ENCODE results near the gene PPP1R12B. TPM values are rescaled to one million over a fixed set of nuclear protein-coding genes. Genes with fewer than 3 reads are reported as not detected.
"Not testable (repeated sequence)": the region's sequence is repeated elsewhere in the genome, so short reads cannot be mapped to it uniquely, and the experiment has no call there.

Gene PPP1R12B
- total RNA-seq, 1 donor from 2014 or later: 44.9 TPM

GRCh38 chr1:202452508-202452907, 104.0 kb downstream of the PPP1R12B start:
- H3K9me3 Mint-ChIP-seq (ENCODE audit: low read depth): no peaks in the 10 kb centered on the region
- no peak for TF ChIP-seq CTCF (IDR thresholded peaks at IDR 0.05; ENCODE audit: unreplicated experiment)
- no peak overlapping the region for H3K4me3 Mint-ChIP-seq (ENCODE audit: low read depth)
- H3K4me1 Mint-ChIP-seq (ENCODE audit: low read depth): peaks cover 2% of the 10 kb centered on the region
- no peak overlapping the region for H3K27ac Mint-ChIP-seq
- peaks cover 28% of the 10 kb centered on the region for H3K36me3 Mint-ChIP-seq (ENCODE audit: insufficient read depth)
- DNase-seq (ENCODE audit: low spot score, unreplicated experiment): no peak
- H3K27me3 Mint-ChIP-seq: no peaks in the 10 kb centered on the region

- peak overlapping the region; percentile 29 for H3K27ac Mint-ChIP-seq
- not testable (repeated sequence) for H3K9me3 Mint-ChIP-seq (ENCODE audit: low read depth); H3K27me3 Mint-ChIP-seq; DNase-seq (ENCODE audit: low spot score, unreplicated experiment); H3K4me3 Mint-ChIP-seq (ENCODE audit: low read depth)
- peaks cover 15% of the 10 kb centered on the region for H3K4me1 Mint-ChIP-seq (ENCODE audit: low read depth)
- peaks cover 12% of the 10 kb centered on the region for H3K36me3 Mint-ChIP-seq (ENCODE audit: insufficient read depth)
Observed at GRCh38 chr1:202456372-202457169, 108.1 kb downstream of the PPP1R12B start.

- H3K36me3 Mint-ChIP-seq (ENCODE audit: insufficient read depth); H3K4me3 Mint-ChIP-seq (ENCODE audit: low read depth); H3K9me3 Mint-ChIP-seq (ENCODE audit: low read depth); H3K27me3 Mint-ChIP-seq; H3K27ac Mint-ChIP-seq; DNase-seq (ENCODE audit: low spot score, unreplicated experiment): not testable (repeated sequence)
- H3K4me1 Mint-ChIP-seq (ENCODE audit: low read depth): peaks cover 32% of the 10 kb centered on the region
Observed at GRCh38 chr1:202458651-202459050, 110.2 kb downstream of the PPP1R12B start.

- not testable (repeated sequence) for H3K36me3 Mint-ChIP-seq (ENCODE audit: insufficient read depth); H3K27me3 Mint-ChIP-seq; DNase-seq (ENCODE audit: low spot score, unreplicated experiment); H3K9me3 Mint-ChIP-seq (ENCODE audit: low read depth); H3K4me3 Mint-ChIP-seq (ENCODE audit: low read depth); H3K27ac Mint-ChIP-seq
- peaks cover 38% of the 10 kb centered on the region for H3K4me1 Mint-ChIP-seq (ENCODE audit: low read depth)
Observed at GRCh38 chr1:202459470-202460142, 111.1 kb downstream of the PPP1R12B start.

GRCh38 chr1:202460143-202460495, 111.6 kb downstream of the PPP1R12B start:
- H3K4me3 Mint-ChIP-seq (ENCODE audit: low read depth); H3K9me3 Mint-ChIP-seq (ENCODE audit: low read depth); DNase-seq (ENCODE audit: low spot score, unreplicated experiment); H3K27ac Mint-ChIP-seq; H3K36me3 Mint-ChIP-seq (ENCODE audit: insufficient read depth); H3K27me3 Mint-ChIP-seq: not testable (repeated sequence)
- H3K4me1 Mint-ChIP-seq (ENCODE audit: low read depth): peaks cover 41% of the 10 kb centered on the region

GRCh38 chr1:202462342-202463076, 114.0 kb downstream of the PPP1R12B start:
- peaks cover 55% of the 10 kb centered on the region for H3K4me1 Mint-ChIP-seq (ENCODE audit: low read depth)
- H3K9me3 Mint-ChIP-seq (ENCODE audit: low read depth): no peaks in the 10 kb centered on the region
- H3K27ac Mint-ChIP-seq: peak overlapping the region; percentile 93
- peak overlapping the region; percentile 33 for H3K4me3 Mint-ChIP-seq (ENCODE audit: low read depth)
- no peaks in the 10 kb centered on the region for H3K36me3 Mint-ChIP-seq (ENCODE audit: insufficient read depth)
- no peaks in the 10 kb centered on the region for H3K27me3 Mint-ChIP-seq
- DNase-seq (ENCODE audit: low spot score, unreplicated experiment): no peak
- TF ChIP-seq CTCF (IDR thresholded peaks at IDR 0.05; ENCODE audit: unreplicated experiment): no peak

- peak; percentile 67 for TF ChIP-seq CTCF (IDR thresholded peaks at IDR 0.05; ENCODE audit: unreplicated experiment)
- Mint-ChIP-seq H3K27ac (peak overlapping the region; percentile 54), H3K4me3 (ENCODE audit: low read depth) (peak overlapping the region; percentile 46), H3K4me1 (ENCODE audit: low read depth) (peaks cover 51% of the 10 kb centered on the region)
- H3K36me3 Mint-ChIP-seq (ENCODE audit: insufficient read depth); H3K9me3 Mint-ChIP-seq (ENCODE audit: low read depth); H3K27me3 Mint-ChIP-seq; DNase-seq (ENCODE audit: low spot score, unreplicated experiment): not testable (repeated sequence)
Observed at GRCh38 chr1:202464153-202464742, 115.7 kb downstream of the PPP1R12B start.

GRCh38 chr1:202465644-202466270, 117.3 kb downstream of the PPP1R12B start:
- DNase-seq (ENCODE audit: low spot score, unreplicated experiment); H3K27me3 Mint-ChIP-seq; H3K4me3 Mint-ChIP-seq (ENCODE audit: low read depth); H3K36me3 Mint-ChIP-seq (ENCODE audit: insufficient read depth); H3K9me3 Mint-ChIP-seq (ENCODE audit: low read depth): not testable (repeated sequence)
- Mint-ChIP-seq H3K4me1 (ENCODE audit: low read depth) (peaks cover 43% of the 10 kb centered on the region), H3K27ac (peak overlapping the region; percentile 34)

- H3K27me3 Mint-ChIP-seq; H3K9me3 Mint-ChIP-seq (ENCODE audit: low read depth); DNase-seq (ENCODE audit: low spot score, unreplicated experiment); H3K36me3 Mint-ChIP-seq (ENCODE audit: insufficient read depth): not testable (repeated sequence)
- peak overlapping the region; percentile 5 for H3K4me3 Mint-ChIP-seq (ENCODE audit: low read depth)
- peak overlapping the region; percentile 34 for H3K27ac Mint-ChIP-seq
- peaks cover 43% of the 10 kb centered on the region for H3K4me1 Mint-ChIP-seq (ENCODE audit: low read depth)
Observed at GRCh38 chr1:202466339-202466738, 117.8 kb downstream of the PPP1R12B start.

Data from progenitor cell of endocrine pancreas (in vitro differentiated cells).